ENCODE results near the gene ALDH1L1.
"Not testable (repeated sequence)": the region's sequence is repeated elsewhere in the genome, so short reads cannot be mapped to it uniquely, and the experiment has no call there.

Gene ALDH1L1

DNA sequence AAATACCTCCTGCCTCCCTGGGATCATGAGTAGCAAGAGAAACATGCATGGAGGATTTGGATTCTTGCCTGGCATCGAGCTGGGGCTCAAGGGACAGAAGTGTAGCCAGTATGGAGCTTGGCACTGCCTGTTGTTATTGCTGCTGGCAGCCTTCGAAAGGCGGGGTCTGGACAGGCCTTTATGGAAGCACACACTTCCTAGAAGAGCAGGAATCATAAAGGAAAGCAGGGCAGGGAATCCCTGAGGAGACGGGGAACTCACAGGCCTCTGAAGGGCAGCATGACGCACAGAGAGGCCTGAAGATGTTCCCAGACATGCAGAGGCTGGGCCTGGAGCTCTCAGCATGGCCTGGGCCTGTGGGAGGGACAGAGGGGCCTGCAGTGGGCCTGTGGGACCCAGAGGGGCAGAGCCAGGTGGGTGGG lies 77.8 kb downstream of the ALDH1L1 start:
- Histone ChIP-seq H3K9ac (ENCODE audit: low read length) (no peak overlapping the region), H3K27me3 (ENCODE audit: control insufficient read depth, insufficient read depth, low read length) (no peaks in the 10 kb centered on the region), H3K36me3 (ENCODE audit: control insufficient read depth, insufficient read depth, low read length) (no peaks in the 10 kb centered on the region), H3K9me3 (ENCODE audit: control insufficient read depth, low read length) (no peaks in the 10 kb centered on the region), H3K4me1 (ENCODE audit: control insufficient read depth, insufficient read depth, low read length) (no peaks in the 10 kb centered on the region), H3K4me3 (ENCODE audit: low read length) (no peak overlapping the region)

DNA sequence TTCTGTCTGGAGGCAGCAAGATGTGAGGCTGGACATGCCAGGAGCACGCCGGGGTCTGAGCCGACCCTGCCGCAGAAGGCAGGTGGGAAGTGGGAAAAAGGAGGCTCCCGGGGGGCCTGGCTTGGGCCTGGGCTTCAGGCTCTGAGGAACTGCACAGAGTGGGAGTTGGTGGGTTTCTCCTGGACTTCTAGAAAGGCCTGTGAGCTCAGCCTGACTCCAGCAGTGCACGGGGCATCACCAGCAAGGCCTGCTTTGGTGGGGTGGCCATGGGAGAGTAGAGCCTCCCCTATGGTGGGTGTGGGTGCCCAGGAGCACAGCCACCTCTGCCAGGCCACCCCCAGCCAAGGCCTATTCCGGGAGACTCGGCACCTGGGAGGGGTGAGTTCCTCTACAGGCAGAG lies 78.4 kb downstream of the ALDH1L1 start:
- H3K36me3 ChIP-seq (ENCODE audit: control insufficient read depth, insufficient read depth, low read length) = no peaks in the 10 kb centered on the region
- no peak overlapping the region for H3K9ac ChIP-seq (ENCODE audit: low read length)
- H3K4me3 ChIP-seq (ENCODE audit: low read length) = no peak overlapping the region
- no peaks in the 10 kb centered on the region for H3K27me3 ChIP-seq (ENCODE audit: control insufficient read depth, insufficient read depth, low read length)
- H3K9me3 ChIP-seq (ENCODE audit: control insufficient read depth, low read length) = no peaks in the 10 kb centered on the region
- no peaks in the 10 kb centered on the region for H3K4me1 ChIP-seq (ENCODE audit: control insufficient read depth, insufficient read depth, low read length)

DNA sequence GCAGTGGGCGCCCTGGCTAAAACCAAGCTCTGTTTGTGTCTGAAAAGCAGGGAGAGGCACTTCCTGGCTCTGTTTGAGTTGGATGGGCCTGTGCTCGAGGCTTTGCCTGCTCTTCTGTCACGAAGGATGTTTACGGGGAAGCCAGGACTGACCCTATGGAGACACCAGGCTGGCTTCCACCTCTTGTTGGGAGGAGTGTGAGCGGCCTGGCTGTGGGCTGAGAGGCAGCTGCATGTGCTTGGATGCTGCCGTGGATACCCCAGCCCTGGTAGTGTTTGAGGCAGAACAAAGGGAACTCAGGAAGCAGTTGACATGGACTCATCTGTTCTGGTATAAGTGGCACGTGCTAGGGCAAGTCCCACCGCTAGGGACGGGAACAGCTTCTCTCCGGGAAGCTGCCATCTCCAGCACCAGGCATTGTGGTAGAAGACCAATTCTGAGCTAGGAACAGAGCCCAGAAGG lies 78.8 kb downstream of the ALDH1L1 start:
- Histone ChIP-seq H3K9me3 (ENCODE audit: control insufficient read depth, low read length) (no peaks in the 10 kb centered on the region), H3K27me3 (ENCODE audit: control insufficient read depth, insufficient read depth, low read length) (no peaks in the 10 kb centered on the region), H3K4me3 (ENCODE audit: low read length) (no peak overlapping the region), H3K36me3 (ENCODE audit: control insufficient read depth, insufficient read depth, low read length) (no peaks in the 10 kb centered on the region), H3K4me1 (ENCODE audit: control insufficient read depth, insufficient read depth, low read length) (no peaks in the 10 kb centered on the region), H3K9ac (ENCODE audit: low read length) (no peak overlapping the region)

DNA sequence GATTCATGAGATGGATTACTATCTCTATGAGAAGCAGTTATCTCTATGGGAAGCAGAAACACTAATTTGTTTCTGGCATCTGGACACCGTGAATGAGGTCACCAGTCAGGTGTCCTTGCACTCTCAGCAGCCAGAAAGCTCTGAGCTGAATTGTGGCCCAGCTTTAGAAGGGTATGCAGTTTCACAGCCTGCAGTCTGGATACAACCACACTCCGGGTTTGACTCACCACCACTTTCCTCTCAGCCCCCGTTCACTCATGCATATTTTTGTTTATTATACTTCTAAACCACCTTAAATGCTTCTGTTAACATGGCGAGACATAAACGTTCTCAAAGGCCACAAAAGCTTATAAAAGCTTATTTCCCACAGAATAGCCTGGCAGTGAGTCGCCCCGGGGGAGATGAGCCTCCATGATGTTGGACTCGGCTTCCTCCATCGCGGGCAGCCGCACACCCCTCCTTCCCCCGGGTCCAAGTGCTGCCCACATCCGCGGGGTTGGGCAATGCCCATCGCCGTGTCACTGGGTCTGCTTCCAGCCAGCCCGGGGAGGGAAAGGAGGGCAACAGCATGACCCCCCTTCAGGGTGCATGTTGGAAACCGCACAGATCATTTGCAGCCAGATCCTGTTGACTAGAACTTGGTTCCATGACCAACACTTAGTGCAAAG lies 79.6 kb downstream of the ALDH1L1 start:
- H3K36me3 ChIP-seq (ENCODE audit: control insufficient read depth, insufficient read depth, low read length) = no peaks in the 10 kb centered on the region
- H3K27me3 ChIP-seq (ENCODE audit: control insufficient read depth, insufficient read depth, low read length) = no peaks in the 10 kb centered on the region
- H3K4me3 ChIP-seq (ENCODE audit: low read length) = no peak overlapping the region
- no peak overlapping the region for H3K9ac ChIP-seq (ENCODE audit: low read length)
- H3K9me3 ChIP-seq (ENCODE audit: control insufficient read depth, low read length) = no peaks in the 10 kb centered on the region
- no peaks in the 10 kb centered on the region for H3K4me1 ChIP-seq (ENCODE audit: control insufficient read depth, insufficient read depth, low read length)

DNA sequence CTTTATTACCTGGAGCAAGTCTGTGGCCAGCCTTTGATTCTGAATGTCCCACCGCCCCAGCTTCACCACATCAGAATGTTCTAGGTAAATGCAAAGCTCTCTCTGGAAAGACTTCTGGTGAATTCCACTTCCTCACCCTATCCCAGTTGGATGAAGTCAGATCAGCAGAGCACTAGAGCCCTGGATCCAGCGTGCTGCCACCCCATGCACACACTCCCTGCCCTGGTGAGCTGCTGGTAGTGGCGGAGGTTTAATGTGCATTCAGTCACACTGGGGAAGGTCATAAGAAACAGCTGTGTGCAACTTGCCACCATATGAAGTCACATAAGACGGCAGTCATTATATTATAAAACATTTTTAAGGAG lies 80.1 kb downstream of the ALDH1L1 start:
- Histone ChIP-seq H3K4me1 (ENCODE audit: control insufficient read depth, insufficient read depth, low read length) (no peaks in the 10 kb centered on the region), H3K27me3 (ENCODE audit: control insufficient read depth, insufficient read depth, low read length) (no peaks in the 10 kb centered on the region), H3K9me3 (ENCODE audit: control insufficient read depth, low read length) (no peaks in the 10 kb centered on the region), H3K36me3 (ENCODE audit: control insufficient read depth, insufficient read depth, low read length) (no peaks in the 10 kb centered on the region), H3K9ac (ENCODE audit: low read length) (no peak overlapping the region), H3K4me3 (ENCODE audit: low read length) (no peak overlapping the region)

DNA sequence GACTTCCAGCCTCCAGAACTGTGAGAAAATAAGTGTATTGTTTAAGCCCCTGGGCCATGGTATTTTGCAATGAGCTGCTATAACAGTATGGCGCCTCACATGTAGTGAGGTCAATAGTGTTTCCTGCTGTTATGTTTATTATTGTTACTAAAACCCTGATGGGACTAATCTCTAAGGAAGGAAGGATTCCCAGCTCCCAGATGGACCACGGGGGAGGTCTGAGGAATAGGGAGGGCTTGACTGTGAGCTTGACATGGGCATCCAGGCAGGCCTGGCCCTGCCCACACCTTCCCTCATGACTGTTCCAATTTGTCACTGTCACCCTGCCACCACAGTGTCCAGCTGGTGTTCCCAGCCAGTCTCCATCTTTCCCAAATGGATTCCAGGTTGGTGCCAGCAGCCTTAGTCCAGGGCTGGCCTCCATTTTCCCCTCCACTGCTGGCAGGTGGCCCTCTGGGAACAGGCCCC lies 82.0 kb downstream of the ALDH1L1 start:
- Histone ChIP-seq H3K4me3 (ENCODE audit: low read length) (no peak overlapping the region), H3K9me3 (ENCODE audit: control insufficient read depth, low read length) (no peaks in the 10 kb centered on the region), H3K36me3 (ENCODE audit: control insufficient read depth, insufficient read depth, low read length) (no peaks in the 10 kb centered on the region), H3K27me3 (ENCODE audit: control insufficient read depth, insufficient read depth, low read length) (no peaks in the 10 kb centered on the region), H3K9ac (ENCODE audit: low read length) (no peak overlapping the region), H3K4me1 (ENCODE audit: control insufficient read depth, insufficient read depth, low read length) (no peaks in the 10 kb centered on the region)

DNA sequence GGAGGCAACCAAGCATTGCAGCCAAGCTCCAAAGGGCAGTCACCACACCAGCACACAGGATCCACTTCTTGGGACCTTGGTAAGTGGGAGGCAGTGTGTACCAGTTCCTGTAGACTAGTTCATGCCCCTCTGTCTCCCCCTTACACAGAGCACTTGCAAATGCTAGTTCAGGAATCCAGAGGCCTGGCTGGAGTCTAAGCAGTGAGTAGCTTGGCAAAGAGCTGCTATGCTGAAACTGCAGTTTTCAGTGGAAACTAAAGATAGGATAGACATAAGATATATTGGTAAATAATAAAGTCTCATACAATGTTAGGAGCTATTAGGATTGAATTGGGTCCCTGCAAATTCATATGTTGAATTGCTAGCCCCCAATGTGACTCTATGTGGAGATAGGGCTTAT lies 82.6 kb downstream of the ALDH1L1 start:
- H3K9me3 ChIP-seq (ENCODE audit: control insufficient read depth, low read length) = no peaks in the 10 kb centered on the region
- H3K4me1 ChIP-seq (ENCODE audit: control insufficient read depth, insufficient read depth, low read length) = no peaks in the 10 kb centered on the region
- no peaks in the 10 kb centered on the region for H3K27me3 ChIP-seq (ENCODE audit: control insufficient read depth, insufficient read depth, low read length)
- H3K4me3 ChIP-seq (ENCODE audit: low read length) = no peak overlapping the region
- no peak overlapping the region for H3K9ac ChIP-seq (ENCODE audit: low read length)
- no peaks in the 10 kb centered on the region for H3K36me3 ChIP-seq (ENCODE audit: control insufficient read depth, insufficient read depth, low read length)

DNA sequence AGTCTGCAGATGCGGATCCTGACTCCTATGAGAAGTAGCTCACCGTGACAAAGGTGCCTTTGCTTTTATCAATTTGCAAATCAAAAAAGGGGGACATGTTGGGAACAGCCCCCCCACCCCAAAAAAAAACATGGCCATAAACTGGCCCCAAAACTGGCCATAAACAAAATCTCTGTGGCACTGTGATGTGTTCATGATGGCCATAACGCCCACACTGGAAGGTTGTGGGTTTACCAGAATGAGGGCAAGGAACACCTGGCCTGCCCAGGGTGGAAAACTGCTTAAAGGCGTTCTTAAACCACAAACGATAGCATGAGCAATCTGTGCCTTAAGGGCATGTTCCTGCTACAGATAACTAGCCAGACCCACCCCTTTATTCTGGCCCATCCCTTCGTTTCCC lies 84.1 kb downstream of the ALDH1L1 start:
- not testable (repeated sequence) for H3K27me3 ChIP-seq (ENCODE audit: control insufficient read depth, insufficient read depth, low read length); H3K9me3 ChIP-seq (ENCODE audit: control insufficient read depth, low read length); H3K4me3 ChIP-seq (ENCODE audit: low read length); H3K36me3 ChIP-seq (ENCODE audit: control insufficient read depth, insufficient read depth, low read length); H3K4me1 ChIP-seq (ENCODE audit: control insufficient read depth, insufficient read depth, low read length); H3K9ac ChIP-seq (ENCODE audit: low read length)

DNA sequence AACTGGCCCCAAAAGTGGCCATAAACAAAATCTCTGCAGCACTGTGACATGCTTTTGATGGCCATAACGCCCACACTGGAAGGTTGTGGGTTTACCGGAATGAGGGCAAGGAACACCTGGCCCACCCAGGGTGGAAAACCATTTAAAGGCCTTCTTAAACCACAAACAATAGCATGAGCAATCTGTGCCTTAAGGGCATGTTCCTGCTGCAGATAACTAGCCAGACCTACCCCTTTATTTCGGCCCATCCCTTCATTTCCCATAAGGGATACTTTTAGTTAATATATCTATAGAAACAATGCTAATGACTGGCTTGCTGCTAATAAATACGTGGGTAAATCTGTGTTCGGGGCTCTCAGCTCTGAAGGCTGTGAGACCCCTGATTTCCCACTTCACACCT lies 88.3 kb downstream of the ALDH1L1 start:
- not testable (repeated sequence) for H3K9ac ChIP-seq (ENCODE audit: low read length); H3K27me3 ChIP-seq (ENCODE audit: control insufficient read depth, insufficient read depth, low read length); H3K4me3 ChIP-seq (ENCODE audit: low read length); H3K36me3 ChIP-seq (ENCODE audit: control insufficient read depth, insufficient read depth, low read length); H3K4me1 ChIP-seq (ENCODE audit: control insufficient read depth, insufficient read depth, low read length); H3K9me3 ChIP-seq (ENCODE audit: control insufficient read depth, low read length)

DNA sequence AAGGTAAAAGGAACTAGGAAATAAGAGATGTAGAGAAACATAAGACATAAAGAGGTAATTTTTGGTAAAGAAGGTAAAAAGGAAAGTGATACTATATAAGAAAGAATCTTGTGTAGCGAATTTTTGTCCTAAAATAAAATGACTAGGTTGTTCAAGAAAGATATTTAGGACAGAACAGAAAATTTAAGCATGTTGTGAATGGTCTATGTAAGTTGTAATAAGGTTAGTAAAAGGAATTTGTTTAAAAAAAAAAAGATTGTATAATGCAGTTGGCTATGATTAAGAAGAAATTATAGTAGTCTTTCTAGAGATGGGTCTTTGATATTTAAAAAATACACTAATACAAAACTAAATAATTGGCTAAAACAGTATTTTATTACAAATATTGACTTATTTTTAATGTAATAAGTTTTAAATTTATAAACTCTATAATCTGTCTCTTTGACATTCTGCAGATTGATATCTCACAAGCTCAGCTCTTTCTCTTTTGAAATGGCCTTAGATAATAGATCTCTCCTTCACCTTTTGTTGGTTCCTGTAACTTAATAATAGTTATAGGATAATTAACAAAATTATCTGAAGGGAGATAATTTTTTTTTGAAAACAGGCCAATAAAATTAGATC lies 92.7 kb downstream of the ALDH1L1 start:
- Histone ChIP-seq H3K36me3 (ENCODE audit: control insufficient read depth, insufficient read depth, low read length) (no peaks in the 10 kb centered on the region), H3K27me3 (ENCODE audit: control insufficient read depth, insufficient read depth, low read length) (no peaks in the 10 kb centered on the region), H3K9me3 (ENCODE audit: control insufficient read depth, low read length) (no peaks in the 10 kb centered on the region), H3K4me3 (ENCODE audit: low read length) (no peak overlapping the region), H3K4me1 (ENCODE audit: control insufficient read depth, insufficient read depth, low read length) (peaks cover 7% of the 10 kb centered on the region), H3K9ac (ENCODE audit: low read length) (no peak overlapping the region)

DNA sequence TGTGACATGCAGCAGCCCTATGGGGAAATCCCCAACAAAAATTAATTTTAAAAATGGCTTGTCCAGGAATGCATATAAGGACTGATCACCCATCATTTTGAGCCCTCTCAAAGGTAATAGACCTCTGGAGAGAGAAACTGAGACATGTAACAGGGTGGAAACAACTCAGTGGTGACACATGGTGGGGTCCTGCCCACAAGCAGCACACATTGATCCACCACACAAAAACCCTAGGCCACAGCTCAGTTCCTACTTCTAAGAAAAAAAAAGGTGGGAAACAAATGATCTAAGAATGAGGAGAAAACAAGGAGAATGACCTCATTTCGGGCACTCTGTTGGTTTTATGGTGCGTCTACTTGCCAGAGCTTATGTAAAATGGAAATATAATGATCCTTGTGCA lies 94.5 kb downstream of the ALDH1L1 start:
- Histone ChIP-seq H3K4me3 (ENCODE audit: low read length) (no peak overlapping the region), H3K27me3 (ENCODE audit: control insufficient read depth, insufficient read depth, low read length) (no peaks in the 10 kb centered on the region), H3K9me3 (ENCODE audit: control insufficient read depth, low read length) (no peaks in the 10 kb centered on the region), H3K4me1 (ENCODE audit: control insufficient read depth, insufficient read depth, low read length) (peaks cover 7% of the 10 kb centered on the region), H3K9ac (ENCODE audit: low read length) (no peak overlapping the region), H3K36me3 (ENCODE audit: control insufficient read depth, insufficient read depth, low read length) (no peaks in the 10 kb centered on the region)

DNA sequence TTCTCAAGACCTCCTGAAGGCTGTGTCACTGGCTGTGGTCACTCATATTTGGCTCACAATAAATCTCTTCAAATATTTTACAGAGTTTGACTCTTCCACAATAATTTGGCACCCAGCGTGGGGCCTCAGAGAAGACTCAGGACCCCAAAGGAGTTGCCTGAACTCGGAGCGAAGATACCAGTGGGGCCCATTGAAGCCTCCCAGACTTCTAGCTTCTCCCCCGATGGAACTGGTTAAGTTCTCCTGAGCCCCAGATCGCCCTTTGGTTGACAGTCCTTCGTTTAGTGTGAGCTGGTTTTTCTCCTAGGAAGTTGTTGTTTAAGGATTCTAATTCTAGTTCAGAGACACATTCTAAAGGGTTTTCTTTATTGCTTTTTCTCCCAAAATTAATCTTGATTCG lies 95.1 kb downstream of the ALDH1L1 start:
- Histone ChIP-seq H3K4me3 (ENCODE audit: low read length) (no peak overlapping the region), H3K36me3 (ENCODE audit: control insufficient read depth, insufficient read depth, low read length) (no peaks in the 10 kb centered on the region), H3K9me3 (ENCODE audit: control insufficient read depth, low read length) (no peaks in the 10 kb centered on the region), H3K9ac (ENCODE audit: low read length) (no peak overlapping the region), H3K4me1 (ENCODE audit: control insufficient read depth, insufficient read depth, low read length) (peaks cover 7% of the 10 kb centered on the region), H3K27me3 (ENCODE audit: control insufficient read depth, insufficient read depth, low read length) (no peaks in the 10 kb centered on the region)

Measured in mucosa of stomach (tissue), 1 donor.